ENCODE data around the gene NHLRC4. TPM values are rescaled to one million over a fixed set of nuclear protein-coding genes. Genes with fewer than 3 reads are reported as not detected.

The NHLRC4 gene
- total and polyA plus RNA-seq, 2 of the 13 experiments (the other 11 are each of a cell fraction or from before 2014, with no cell fraction given) = 0.40 to 0.59 TPM

- TF ChIP-seq SOX6 (IDR thresholded peaks at IDR 0.05) (no peak), SOX6 (CRISPR knock-in tag; IDR thresholded peaks at IDR 0.05) (peak; percentile 44), GMEB2 (CRISPR knock-in tag; IDR thresholded peaks at IDR 0.05; ENCODE audit: low read depth) (no peak), MBNL3 (CRISPR knock-in tag; conservative IDR thresholded peaks at IDR 0.05) (no peak), RXRB (CRISPR knock-in tag; IDR thresholded peaks at IDR 0.05; ENCODE audit: borderline replicate concordance) (0 out of 2 replicates have a peak, but pooled peaks have one; percentile 24), PRDM4 (CRISPR knock-in tag; IDR thresholded peaks at IDR 0.05; ENCODE audit: borderline replicate concordance) (no peak), EHMT2 (IDR thresholded peaks at IDR 0.05; ENCODE audit: borderline replicate concordance, low read depth, low read length) (no peak), MED1 (CRISPR knock-in tag; IDR thresholded peaks at IDR 0.05) (no peak), CREB1 (IDR thresholded peaks at IDR 0.05) (peak; percentile 57), CREB1 (CRISPR knock-in tag; IDR thresholded peaks at IDR 0.05) (peak; percentile 67), MAFF (IDR thresholded peaks at IDR 0.05; ENCODE audit: low read depth, low read length) (no peak), BCL6 (CRISPR knock-in tag; IDR thresholded peaks at IDR 0.05) (peak; percentile 35), SALL1 (CRISPR knock-in tag; IDR thresholded peaks at IDR 0.05) (peak; percentile 51), JARID2 (CRISPR knock-in tag; IDR thresholded peaks at IDR 0.05; ENCODE audit: insufficient replicate concordance) (no peak), GABPB1 (CRISPR knock-in tag; IDR thresholded peaks at IDR 0.05) (peak; percentile 60), ARNT2 (CRISPR knock-in tag; IDR thresholded peaks at IDR 0.05; ENCODE audit: low read depth) (no peak), PATZ1 (CRISPR knock-in tag; IDR thresholded peaks at IDR 0.05) (peak; percentile 15; the same call in 1 of the 2 replicates), RFX3 (CRISPR knock-in tag; IDR thresholded peaks at IDR 0.05) (no peak), NR0B2 (CRISPR knock-in tag; IDR thresholded peaks at IDR 0.05) (0 out of 2 replicates have a peak, but pooled peaks have one; percentile 35), SAP130 (CRISPR knock-in tag; IDR thresholded peaks at IDR 0.05; ENCODE audit: low read depth) (peak; percentile 63)
Measured at GRCh38 chr16:610513-611381, 43.9 kb downstream of the NHLRC4 start (continued).
